Caco-2 (cell line): ENCODE measurements around the gene OR8H2. TPM values are rescaled to one million over a fixed set of nuclear protein-coding genes. Genes with fewer than 3 reads are reported as not detected.

ENCODE experiments used
- BruUV-seq: library from RNA; stranded (reverse); fragments of 400-500 nt; replicated peaks from 2 replicates; lab custom pipeline; 2021; lab: Mats Ljungman, UMichigan
- CTCF ChIA-PET: fragments of 300-600 bp; sonication (Branson Sonifier 250); formaldehyde crosslinking; loops from one replicate; lab custom pipeline; 2022; ENCODE audit warnings: antibody characterized with exemption; lab: Charles Lee
- POLR2A ChIA-PET: fragments of 300-600 bp; sonication (Branson Sonifier 250); formaldehyde crosslinking; loops from one replicate; lab custom pipeline; 2022; ENCODE audit warnings: antibody characterized with exemption; lab: Charles Lee
- DNase-seq, 2 experiments: peaks; one replicate each; pipeline versions ENCODE4 v3.0.0 to v3.0.0-alpha.2; 2020 to 2022
- H3K27me3 ChIP-seq: replicated peaks from 2 replicates; pipeline ENCODE4 v1.6.0; 2011; ENCODE audit warnings: low read length; ENCODE audit not compliant: control insufficient read depth, insufficient read depth
- H3K36me3 ChIP-seq: 2 replicates; pipeline ENCODE4 v1.5.1; 2011; ENCODE audit warnings: low read length; ENCODE audit not compliant: control insufficient read depth, insufficient read depth
- H3K4me1 ChIP-seq: fragments of 250-450 bp; sonication (Bioruptor Pico); 2 replicates; pipeline ENCODE4 v1.5.1; 2020; ENCODE audit warnings: mild to moderate bottlenecking
- H3K4me3 ChIP-seq: 2 replicates; pipeline ENCODE4 v1.5.1; 2011; ENCODE audit warnings: low read depth, mild to moderate bottlenecking, control low read depth, low read length
- H3K9me3 ChIP-seq: fragments of 250-450 bp; sonication (Bioruptor Pico); 2 replicates; pipeline ENCODE4 v1.5.1; 2020; ENCODE audit warnings: mild to moderate bottlenecking, moderate library complexity
- H3K27ac Mint-ChIP-seq: one replicate; pipeline ENCODE4 v1.8.0; 2022; ENCODE audit warnings: mixed read lengths; ENCODE audit not compliant: unreplicated experiment
- H3K27me3 Mint-ChIP-seq: one replicate; pipeline ENCODE4 v1.8.0; 2022; ENCODE audit warnings: mixed read lengths; ENCODE audit not compliant: insufficient read depth, unreplicated experiment
- H3K36me3 Mint-ChIP-seq: one replicate; pipeline ENCODE4 v1.8.0; 2022; ENCODE audit warnings: mild to moderate bottlenecking, mixed read lengths; ENCODE audit not compliant: insufficient read depth, unreplicated experiment
- H3K4me1 Mint-ChIP-seq: one replicate; pipeline ENCODE4 v1.8.0; 2022; ENCODE audit warnings: low read depth, mixed read lengths; ENCODE audit not compliant: unreplicated experiment
- H3K4me3 Mint-ChIP-seq: one replicate; pipeline ENCODE4 v1.8.0; 2022; ENCODE audit warnings: mild to moderate bottlenecking, moderate library complexity, mixed read lengths; ENCODE audit not compliant: unreplicated experiment
- H3K9me3 Mint-ChIP-seq: one replicate; pipeline ENCODE4 v1.8.0; 2022; ENCODE audit warnings: mixed read lengths; ENCODE audit not compliant: unreplicated experiment
- CTCF ChIP-seq, 2 experiments: fragments of 200-600 bp in 1 of 2; IDR thresholded peaks; 1 replicate in 1 of 2; 2 replicates in 1 of 2; pipeline versions ENCODE4 v1.5.1 to v1.8.0; 2011 to 2022; ENCODE audit warnings: antibody characterized with exemption in 1 of 2, control low read depth in 1 of 2, inconsistent platforms in 1 of 2, low read depth in 1 of 2, low read length in 1 of 2, mild to moderate bottlenecking in 1 of 2, moderate library complexity in 1 of 2; ENCODE audit not compliant: insufficient read depth in 1 of 2, severe bottlenecking in 1 of 2, unreplicated experiment in 1 of 2
- intact Hi-C: fragments of 100-400 bp; cut with micrococcal nuclease; formaldehyde crosslinking; loops from one replicate; pipeline ENCODE4 v1.10.0; 2022; ENCODE audit not compliant: unreplicated experiment
- total RNA-seq: library from RNA; stranded (reverse); gene quantifications from 2 replicates; pipeline ENCODE4 v1.2.3, GENCODE V29; 2022

The OR8H2 gene
- total RNA-seq, 1 experiment from 2014 or later = not detected

GRCh38 chr11:56151376-56151775 lies 47.9 kb downstream of the OR8H2 start:
- POLR2A ChIA-PET = no interaction called here
- no peak overlapping the region for H3K4me3 ChIP-seq
- TF ChIP-seq CTCF (IDR thresholded peaks at IDR 0.05; ENCODE audit: insufficient read depth in 1 of 2, low read depth in 1 of 2, low read length in 1 of 2, severe bottlenecking in 1 of 2, unreplicated experiment in 1 of 2) = no peak
- DNase-seq = peak; percentile 65 to 67
- BruUV-seq = no TSS peak
- CTCF ChIA-PET = no interaction called here
- Mint-ChIP-seq H3K4me3 (no peak overlapping the region), H3K27me3 (no peaks in the 10 kb centered on the region), H3K9me3 (peaks cover 35% of the 10 kb centered on the region), H3K36me3 (peaks cover 7% of the 10 kb centered on the region), H3K4me1 (peaks cover 12% of the 10 kb centered on the region), H3K27ac (peak overlapping the region; percentile 71)
- H3K36me3 ChIP-seq = no peaks in the 10 kb centered on the region; the same call in 1 of the 2 replicates
- no peaks in the 10 kb centered on the region for H3K27me3 ChIP-seq
- peaks cover 13% of the 10 kb centered on the region for H3K4me1 ChIP-seq
- intact Hi-C loops = loop anchor here (1.0 to 5.0 kb wide), 2 partner anchors 21 to 84 kb away; no protein-coding TSS in a partner anchor
- H3K9me3 ChIP-seq = peaks cover 28% of the 10 kb centered on the region; the same call in 1 of the 2 replicates

GRCh38 chr11:56152333-56152732 lies 48.8 kb downstream of the OR8H2 start:
- peaks cover 12% of the 10 kb centered on the region for H3K4me1 Mint-ChIP-seq
- peaks cover 13% of the 10 kb centered on the region for H3K4me1 ChIP-seq
- H3K27me3 ChIP-seq = no peaks in the 10 kb centered on the region
- H3K9me3 ChIP-seq = peaks cover 28% of the 10 kb centered on the region; the same call in 1 of the 2 replicates
- BruUV-seq = no TSS peak
- H3K27me3 Mint-ChIP-seq = no peaks in the 10 kb centered on the region
- H3K4me3 ChIP-seq = no peak overlapping the region
- no peak overlapping the region for H3K27ac Mint-ChIP-seq
- DNase-seq = no peak
- H3K9me3 Mint-ChIP-seq = peaks cover 35% of the 10 kb centered on the region
- no peaks in the 10 kb centered on the region; the same call in 1 of the 2 replicates for H3K36me3 ChIP-seq
- intact Hi-C loops = loop anchor here (5.0 kb wide), 1 partner anchor 85 kb away; no protein-coding TSS in a partner anchor
- POLR2A ChIA-PET = no interaction called here
- peaks cover 7% of the 10 kb centered on the region for H3K36me3 Mint-ChIP-seq
- TF ChIP-seq CTCF (IDR thresholded peaks at IDR 0.05; ENCODE audit: insufficient read depth in 1 of 2, low read depth in 1 of 2, low read length in 1 of 2, severe bottlenecking in 1 of 2, unreplicated experiment in 1 of 2) = no peak
- CTCF ChIA-PET = no interaction called here
- no peak overlapping the region for H3K4me3 Mint-ChIP-seq

Other genes starting within 250 kb of the OR8H2 start
- gene TRIM51, start 220.4 kb upstream of the OR8H2 start, total RNA-seq = not detected in 2 replicates
- not detected in 2 replicates for gene OR5W2, start 189.1 kb upstream of the OR8H2 start, total RNA-seq
- gene OR5I1, start 167.3 kb upstream of the OR8H2 start, total RNA-seq = not detected in 2 replicates
- not detected in 2 replicates for gene OR10AG1, start 133.7 kb upstream of the OR8H2 start, total RNA-seq
- not detected in 2 replicates for gene OR5F1, start 109.1 kb upstream of the OR8H2 start, total RNA-seq
- gene OR5AS1, start 76.0 kb upstream of the OR8H2 start, total RNA-seq = not detected in 2 replicates
- not detected in 2 replicates for gene OR8I2, start 10.4 kb upstream of the OR8H2 start, total RNA-seq
- not detected in 2 replicates for gene OR8H3, start 18.7 kb downstream of the OR8H2 start, total RNA-seq
- not detected in 2 replicates for gene OR8J3, start 36.5 kb downstream of the OR8H2 start, total RNA-seq
- gene OR8K5, start 56.6 kb downstream of the OR8H2 start, total RNA-seq = not detected in 2 replicates
- gene OR5J2, start 72.9 kb downstream of the OR8H2 start, total RNA-seq = not detected in 2 replicates
- gene OR5T2, start 130.6 kb downstream of the OR8H2 start, total RNA-seq = not detected in 2 replicates
- not detected in 2 replicates for gene OR5T3, start 148.6 kb downstream of the OR8H2 start, total RNA-seq
- gene OR5T1, start 170.5 kb downstream of the OR8H2 start, total RNA-seq = not detected in 2 replicates
- gene OR8H1, start 188.6 kb downstream of the OR8H2 start, total RNA-seq = not detected in 2 replicates
- not detected in 2 replicates for gene OR8K3, start 211.5 kb downstream of the OR8H2 start, total RNA-seq
- not detected in 2 replicates for gene OR8K1, start 242.4 kb downstream of the OR8H2 start, total RNA-seq